ENCODE results near the gene ELMOD3. TPM values are rescaled to one million over a fixed set of nuclear protein-coding genes. Genes with fewer than 3 reads are reported as not detected.

The ELMOD3 gene
- total RNA-seq, 1 donor from 2014 or later = 25.4 TPM

- no peaks in the 10 kb centered on the region for H3K27me3 Mint-ChIP-seq
- peaks cover 77% of the 10 kb centered on the region for H3K36me3 Mint-ChIP-seq (ENCODE audit: low read depth)
- CTCF ChIA-PET = interaction anchor here (0.9 to 1.9 kb wide), 2 partner anchors 25 to 227 kb away, joined by 3 to 6 read pairs; no protein-coding TSS in a partner anchor
- H3K27ac Mint-ChIP-seq = no peak overlapping the region
- ATAC-seq (ENCODE audit: low read depth) = no peak
- H3K4me1 Mint-ChIP-seq = peaks cover 82% of the 10 kb centered on the region
- no peak for DNase-seq
- POLR2A ChIA-PET = interaction anchor here (0.6 to 3.4 kb wide), 2 partner anchors 94 to 253 kb away, joined by 9 to 30 read pairs; partner anchors contain the start of gene SH2D6
- intact Hi-C loops (cut with micrococcal nuclease) = loop anchor here (5.0 to 10.0 kb wide), 4 partner anchors 292 to 1299 kb away; partner anchors contain the start of genes CHMP3, IMMT, MRPL35 and RNF103
- H3K4me3 Mint-ChIP-seq = peak overlapping the region; percentile 99
- TF ChIP-seq CTCF (IDR thresholded peaks at IDR 0.05) = no peak
- H3K9me3 Mint-ChIP-seq = no peaks in the 10 kb centered on the region
Measured at GRCh38 chr2:85325466-85325811, 29.1 kb upstream of the ELMOD3 start.

GRCh38 chr2:85326406-85327159 lies 28.0 kb upstream of the ELMOD3 start:
- no peak for TF ChIP-seq CTCF (IDR thresholded peaks at IDR 0.05)
- intact Hi-C loops (cut with micrococcal nuclease) = loop anchor here (1.0 to 10.0 kb wide), 9 partner anchors 14 to 1298 kb away; partner anchors contain the start of genes CHMP3, IMMT, MRPL35 and RNF103

GRCh38 chr2:85327160-85327821 lies 27.3 kb upstream of the ELMOD3 start:
- H3K4me1 Mint-ChIP-seq = peaks cover 68% of the 10 kb centered on the region
- ChIA-PET POLR2A (interaction anchor here (0.6 to 3.4 kb wide), 57 partner anchors 8 to 1295 kb away, joined by 3 to 93 read pairs (median 7); partner anchors contain the start of genes C2orf68, CAPG, ELMOD3 and GGCX), CTCF (interaction anchor here (1.0 kb wide), 1 partner anchor 223 kb away, joined by 3 read pairs; no protein-coding TSS in a partner anchor)
- H3K36me3 Mint-ChIP-seq (ENCODE audit: low read depth) = peaks cover 58% of the 10 kb centered on the region
- TF ChIP-seq CTCF (IDR thresholded peaks at IDR 0.05) = no peak
- H3K4me3 Mint-ChIP-seq = peak overlapping the region; percentile 99
- DNase-seq = peak; percentile 47
- H3K27me3 Mint-ChIP-seq = no peaks in the 10 kb centered on the region
- peak; percentile 33 for ATAC-seq (ENCODE audit: low read depth)
- no peaks in the 10 kb centered on the region for H3K9me3 Mint-ChIP-seq
- intact Hi-C loops (cut with micrococcal nuclease) = loop anchor here (1.0 to 10.0 kb wide), 8 partner anchors 14 to 1298 kb away; partner anchors contain the start of genes CHMP3, IMMT, MRPL35 and RNF103
- peak overlapping the region; percentile 100 for H3K27ac Mint-ChIP-seq

More at GRCh38 chr2:85326406-85327159, 28.0 kb upstream of the ELMOD3 start:
- ChIA-PET POLR2A (interaction anchor here (0.6 to 3.4 kb wide), 38 partner anchors 8 to 1296 kb away, joined by 3 to 93 read pairs (median 7); partner anchors contain the start of genes C2orf68, CAPG, ELMOD3 and IMMT), CTCF (interaction anchor here (0.6 to 1.9 kb wide), 4 partner anchors 26 to 226 kb away, joined by 3 to 6 read pairs (median 3); no protein-coding TSS in a partner anchor)
- peak overlapping the region; percentile 100 for H3K27ac Mint-ChIP-seq
- H3K4me1 Mint-ChIP-seq = peaks cover 75% of the 10 kb centered on the region
- DNase-seq = peak; percentile 34
- H3K9me3 Mint-ChIP-seq = no peaks in the 10 kb centered on the region
- peak; percentile 16 for ATAC-seq (ENCODE audit: low read depth)
- peak overlapping the region; percentile 99 for H3K4me3 Mint-ChIP-seq
- no peaks in the 10 kb centered on the region for H3K27me3 Mint-ChIP-seq
- H3K36me3 Mint-ChIP-seq (ENCODE audit: low read depth) = peaks cover 65% of the 10 kb centered on the region

GRCh38 chr2:85327822-85328617 lies 26.5 kb upstream of the ELMOD3 start, which contains the start of gene TGOLN2:
TGOLN2 (minus strand) TSS chr2:85327989; CDS start chr2:85327962, 27 bp downstream.
- peak; percentile 90 for ATAC-seq (ENCODE audit: low read depth)
- peak; percentile 91 for DNase-seq
- H3K9me3 Mint-ChIP-seq = no peaks in the 10 kb centered on the region
- ChIA-PET CTCF (no interaction called here), POLR2A (interaction anchor here (0.6 to 3.4 kb wide), 57 partner anchors 9 to 1294 kb away, joined by 3 to 93 read pairs (median 7); partner anchors contain the start of genes C2orf68, CAPG, ELMOD3 and GGCX)
- intact Hi-C loops (cut with micrococcal nuclease) = loop anchor here (1.0 to 10.0 kb wide), 12 partner anchors 15 to 1297 kb away; partner anchors contain the start of genes CAPG, CHMP3, ELMOD3 and GGCX
- TF ChIP-seq CTCF (IDR thresholded peaks at IDR 0.05) = no peak
- peaks cover 61% of the 10 kb centered on the region for H3K4me1 Mint-ChIP-seq
- peak within 1 kb of the TSS; percentile 99 for H3K4me3 Mint-ChIP-seq
- peaks cover 51% of the 10 kb centered on the region for H3K36me3 Mint-ChIP-seq (ENCODE audit: low read depth)
- peak within 1 kb of the TSS; percentile 100 for H3K27ac Mint-ChIP-seq
- H3K27me3 Mint-ChIP-seq = no peaks in the 10 kb centered on the region
